ENCODE results near the gene ZNG1A.
"Not testable (repeated sequence)": the region's sequence is repeated elsewhere in the genome, so short reads cannot be mapped to it uniquely, and the experiment has no call there.

ZNG1A gene

GRCh38 chr9:113468-114266 is 65.2 kb downstream of the ZNG1A start:
- peaks cover 16% of the 10 kb centered on the region for H3K4me1 Mint-ChIP-seq
- H3K36me3 Mint-ChIP-seq (ENCODE audit: low read depth); H3K27ac Mint-ChIP-seq; H3K9me3 Mint-ChIP-seq: not testable (repeated sequence)
- peaks cover 85% of the 10 kb centered on the region for H3K27me3 Mint-ChIP-seq (ENCODE audit: low read depth)
- H3K4me3 Mint-ChIP-seq = peak overlapping the region; percentile 71 to 84 (median 83)

- peak overlapping the region; percentile 54 to 79 (median 59) for H3K4me3 Mint-ChIP-seq
- not testable (repeated sequence) for H3K9me3 Mint-ChIP-seq; H3K36me3 Mint-ChIP-seq (ENCODE audit: low read depth); H3K27ac Mint-ChIP-seq
- peaks cover 85% of the 10 kb centered on the region for H3K27me3 Mint-ChIP-seq (ENCODE audit: low read depth)
- H3K4me1 Mint-ChIP-seq = peaks cover 13% of the 10 kb centered on the region
Measured at GRCh38 chr9:112589-113467, 66.0 kb downstream of the ZNG1A start.

- H3K36me3 Mint-ChIP-seq (ENCODE audit: low read depth); H3K4me1 Mint-ChIP-seq: not testable (repeated sequence)
Measured at GRCh38 chr9:110672-111071, 68.2 kb downstream of the ZNG1A start.

GRCh38 chr9:109540-109939 is 69.3 kb downstream of the ZNG1A start:
- H3K27me3 Mint-ChIP-seq (ENCODE audit: low read depth) = peaks cover 74% of the 10 kb centered on the region
- not testable (repeated sequence) for H3K27ac Mint-ChIP-seq; H3K4me1 Mint-ChIP-seq; H3K9me3 Mint-ChIP-seq; H3K4me3 Mint-ChIP-seq; H3K36me3 Mint-ChIP-seq (ENCODE audit: low read depth)

More at GRCh38 chr9:110672-111071, 68.2 kb downstream of the ZNG1A start:
- H3K27ac Mint-ChIP-seq, H3K9me3 Mint-ChIP-seq, H3K4me3 Mint-ChIP-seq: not testable (repeated sequence)
- H3K27me3 Mint-ChIP-seq (ENCODE audit: low read depth) = peaks cover 81% of the 10 kb centered on the region

GRCh38 chr9:108742-109495 is 69.9 kb downstream of the ZNG1A start:
- not testable (repeated sequence) for H3K36me3 Mint-ChIP-seq (ENCODE audit: low read depth); H3K9me3 Mint-ChIP-seq
- peaks cover 73% of the 10 kb centered on the region for H3K27me3 Mint-ChIP-seq (ENCODE audit: low read depth)

GRCh38 chr9:105991-106390 is 72.9 kb downstream of the ZNG1A start:
- not testable (repeated sequence) for H3K36me3 Mint-ChIP-seq (ENCODE audit: low read depth); H3K9me3 Mint-ChIP-seq; H3K27ac Mint-ChIP-seq; H3K4me1 Mint-ChIP-seq; H3K4me3 Mint-ChIP-seq
- H3K27me3 Mint-ChIP-seq (ENCODE audit: low read depth) = peaks cover 59% of the 10 kb centered on the region

More at GRCh38 chr9:108742-109495, 69.9 kb downstream of the ZNG1A start:
- H3K4me3 Mint-ChIP-seq, H3K27ac Mint-ChIP-seq, H3K4me1 Mint-ChIP-seq: not testable (repeated sequence)

GRCh38 chr9:100430-100829 is 78.4 kb downstream of the ZNG1A start:
- peaks cover 18% of the 10 kb centered on the region for H3K27me3 Mint-ChIP-seq (ENCODE audit: low read depth)
- H3K9me3 Mint-ChIP-seq; H3K4me3 Mint-ChIP-seq; H3K4me1 Mint-ChIP-seq; H3K27ac Mint-ChIP-seq; H3K36me3 Mint-ChIP-seq (ENCODE audit: low read depth): not testable (repeated sequence)

GRCh38 chr9:99867-100266 is 79.0 kb downstream of the ZNG1A start:
- not testable (repeated sequence) for H3K27ac Mint-ChIP-seq; H3K4me1 Mint-ChIP-seq; H3K4me3 Mint-ChIP-seq; H3K36me3 Mint-ChIP-seq (ENCODE audit: low read depth); H3K9me3 Mint-ChIP-seq
- peaks cover 16% of the 10 kb centered on the region for H3K27me3 Mint-ChIP-seq (ENCODE audit: low read depth)

- not testable (repeated sequence) for H3K27me3 Mint-ChIP-seq (ENCODE audit: low read depth); H3K4me1 Mint-ChIP-seq; H3K9me3 Mint-ChIP-seq; H3K36me3 Mint-ChIP-seq (ENCODE audit: low read depth); H3K27ac Mint-ChIP-seq; H3K4me3 Mint-ChIP-seq
Measured at GRCh38 chr9:98775-99174, 80.1 kb downstream of the ZNG1A start.

GRCh38 chr9:94992-95391 is 83.9 kb downstream of the ZNG1A start:
- H3K36me3 Mint-ChIP-seq (ENCODE audit: low read depth); H3K4me1 Mint-ChIP-seq; H3K9me3 Mint-ChIP-seq; H3K27me3 Mint-ChIP-seq (ENCODE audit: low read depth): not testable (repeated sequence)
- peak overlapping the region in 2 of 3 experiments; percentile 82 to 94 for H3K27ac Mint-ChIP-seq
- H3K4me3 Mint-ChIP-seq = peak overlapping the region in 2 of 3 experiments; percentile 33 to 39

GRCh38 chr9:94323-94722 is 84.5 kb downstream of the ZNG1A start:
- peak overlapping the region in 1 of 3 experiments; percentile 84 for H3K27ac Mint-ChIP-seq
- H3K4me3 Mint-ChIP-seq; H3K9me3 Mint-ChIP-seq; H3K36me3 Mint-ChIP-seq (ENCODE audit: low read depth); H3K4me1 Mint-ChIP-seq; H3K27me3 Mint-ChIP-seq (ENCODE audit: low read depth): not testable (repeated sequence)

GRCh38 chr9:93909-94308 is 84.9 kb downstream of the ZNG1A start:
- H3K27me3 Mint-ChIP-seq (ENCODE audit: low read depth); H3K9me3 Mint-ChIP-seq; H3K4me3 Mint-ChIP-seq; H3K36me3 Mint-ChIP-seq (ENCODE audit: low read depth); H3K4me1 Mint-ChIP-seq: not testable (repeated sequence)
- peak overlapping the region in 1 of 3 experiments; percentile 84 for H3K27ac Mint-ChIP-seq

GRCh38 chr9:90851-91250 is 88.0 kb downstream of the ZNG1A start:
- H3K9me3 Mint-ChIP-seq; H3K4me3 Mint-ChIP-seq; H3K27ac Mint-ChIP-seq; H3K36me3 Mint-ChIP-seq (ENCODE audit: low read depth); H3K27me3 Mint-ChIP-seq (ENCODE audit: low read depth): not testable (repeated sequence)
- peaks cover 17% of the 10 kb centered on the region for H3K4me1 Mint-ChIP-seq

- H3K27ac Mint-ChIP-seq; H3K27me3 Mint-ChIP-seq (ENCODE audit: low read depth); H3K9me3 Mint-ChIP-seq; H3K36me3 Mint-ChIP-seq (ENCODE audit: low read depth): not testable (repeated sequence)
- Mint-ChIP-seq H3K4me3 (peak overlapping the region in 1 of 3 experiments; percentile 45), H3K4me1 (peaks cover 11% of the 10 kb centered on the region)
Measured at GRCh38 chr9:88396-89037, 90.3 kb downstream of the ZNG1A start.
